ENCODE data around the gene RYR2. TPM values are rescaled to one million over a fixed set of nuclear protein-coding genes. Genes with fewer than 3 reads are reported as not detected.

The RYR2 gene
- total and polyA plus RNA-seq, 9 of the 15 experiments (the other 6 are each of a cell fraction or from before 2014, with no cell fraction given): 0.03 to 0.42 (median 0.14) TPM

DNA sequence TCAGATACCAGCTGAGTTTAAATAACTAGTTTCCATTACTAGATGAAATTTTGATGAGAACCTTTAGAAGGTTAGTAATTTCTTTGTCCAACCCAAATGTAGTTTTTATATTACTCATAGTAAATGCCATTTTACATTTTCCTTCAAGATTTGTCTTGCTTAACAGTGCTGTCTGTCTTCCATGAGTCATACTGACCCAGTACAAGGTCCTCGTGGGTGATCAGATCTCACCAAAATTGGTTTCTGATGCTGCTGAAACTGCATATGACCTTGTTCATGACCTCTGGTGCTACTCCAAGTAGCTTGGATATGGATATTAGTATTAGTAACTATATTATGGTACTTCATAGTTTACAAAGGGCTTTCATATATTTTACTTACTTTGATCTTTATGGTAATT lies 207.1 kb downstream of the RYR2 start:
- no peak overlapping the region for H2AFZ ChIP-seq (ENCODE audit: low read depth, low read length)
- in situ Hi-C loops (cut with MboI) (no loop called here), intact Hi-C loops (cut with micrococcal nuclease) (no loop called here)
- DNase-seq (ENCODE audit: extremely low read depth in 1 of 4, low spot score in 3 of 4): no peak
- H3K9me3 ChIP-seq (replicated peaks; ENCODE audit: control insufficient read depth, insufficient read depth, low read depth, low read length): no peaks in the 10 kb centered on the region
- no peaks in the 10 kb centered on the region for H3K4me1 ChIP-seq (replicated peaks in 1 of 2; ENCODE audit: control insufficient read depth in 2 of 2, insufficient read depth in 2 of 2, low read length in 2 of 2)
- no peak for TF ChIP-seq ELF1 (tag; IDR thresholded peaks at IDR 0.05)
- no peaks in the 10 kb centered on the region for H4K20me1 ChIP-seq (replicated peaks; ENCODE audit: control insufficient read depth, insufficient read depth, low read length)
- no peak overlapping the region for H3K9ac ChIP-seq (ENCODE audit: insufficient read depth in 1 of 2, low read depth in 2 of 2, low read length in 2 of 2)
- no peak for FAIRE-seq
- BruUV-seq (replicated peaks): no TSS peak
- H3K4me3 ChIP-seq: no peak overlapping the region
- H3K4me2 ChIP-seq (ENCODE audit: insufficient read depth, low read length): no peak overlapping the region
- H3K36me3 ChIP-seq (ENCODE audit: control insufficient read depth, insufficient read depth, low read length): no peaks in the 10 kb centered on the region
- POLR2A ChIA-PET: no interaction called here
- H3K79me2 ChIP-seq (ENCODE audit: control insufficient read depth, insufficient read depth, low read length): no peaks in the 10 kb centered on the region
- 0% methylated on average over 1 of the region's 1 CpG for WGBS (ENCODE audit: insufficient coverage, low coverage, missing lambda C conversion rate)
- no peak for ATAC-seq
- no peaks in the 10 kb centered on the region for H3K9me1 ChIP-seq (ENCODE audit: control insufficient read depth, insufficient read depth, low read length)
- no peak overlapping the region for H3K27ac ChIP-seq (ENCODE audit: extremely low read depth, low read depth, low read length)
- H3K27me3 ChIP-seq (ENCODE audit: control insufficient read depth in 2 of 2, insufficient read depth in 2 of 2, low read length in 2 of 2): no peaks in the 10 kb centered on the region
- CTCF ChIA-PET (ENCODE audit: low intra/inter-chr PET ratio): no interaction called here

DNA sequence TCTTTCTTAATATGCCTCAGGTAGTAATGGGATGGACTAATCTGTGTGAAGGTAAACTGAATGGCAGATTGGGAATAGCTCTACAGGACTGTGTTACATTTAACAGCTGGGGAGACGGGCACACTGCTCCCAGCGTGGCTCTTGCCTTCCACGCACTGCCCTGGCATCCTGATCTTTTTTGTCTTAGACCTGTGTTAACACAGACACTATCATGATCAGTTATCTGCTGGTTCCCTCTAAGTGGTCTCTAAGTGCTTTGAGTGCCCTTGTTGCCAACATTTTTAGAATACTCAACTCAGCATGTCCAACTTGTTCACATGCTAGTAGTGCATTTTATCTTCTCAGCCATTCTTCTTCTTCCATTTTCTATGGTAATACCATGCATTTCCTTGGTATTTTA lies 208.1 kb downstream of the RYR2 start:
- ATAC-seq (no peak), DNase-seq (ENCODE audit: extremely low read depth in 1 of 4, low spot score in 3 of 4) (no peak), FAIRE-seq (no peak)
- BruUV-seq (replicated peaks): no TSS peak
- Histone ChIP-seq H3K4me3 (no peak overlapping the region), H3K4me2 (ENCODE audit: insufficient read depth, low read length) (no peak overlapping the region), H3K9me1 (ENCODE audit: control insufficient read depth, insufficient read depth, low read length) (no peaks in the 10 kb centered on the region), H4K20me1 (replicated peaks; ENCODE audit: control insufficient read depth, insufficient read depth, low read length) (no peaks in the 10 kb centered on the region), H3K36me3 (ENCODE audit: control insufficient read depth, insufficient read depth, low read length) (no peaks in the 10 kb centered on the region), H3K79me2 (ENCODE audit: control insufficient read depth, insufficient read depth, low read length) (no peaks in the 10 kb centered on the region), H3K27ac (ENCODE audit: extremely low read depth, low read depth, low read length) (no peak overlapping the region), H3K9ac (ENCODE audit: insufficient read depth in 1 of 2, low read depth in 2 of 2, low read length in 2 of 2) (no peak overlapping the region), H3K9me3 (replicated peaks; ENCODE audit: control insufficient read depth, insufficient read depth, low read depth, low read length) (no peaks in the 10 kb centered on the region), H3K27me3 (ENCODE audit: control insufficient read depth in 2 of 2, insufficient read depth in 2 of 2, low read length in 2 of 2) (no peaks in the 10 kb centered on the region), H3K4me1 (replicated peaks in 1 of 2; ENCODE audit: control insufficient read depth in 2 of 2, insufficient read depth in 2 of 2, low read length in 2 of 2) (no peaks in the 10 kb centered on the region), H2AFZ (ENCODE audit: low read depth, low read length) (no peak overlapping the region)
- ChIA-PET POLR2A (no interaction called here), CTCF (ENCODE audit: low intra/inter-chr PET ratio) (no interaction called here)
- intact Hi-C loops (cut with micrococcal nuclease) (no loop called here), in situ Hi-C loops (cut with MboI) (no loop called here)
- TF ChIP-seq, protein P1, sequence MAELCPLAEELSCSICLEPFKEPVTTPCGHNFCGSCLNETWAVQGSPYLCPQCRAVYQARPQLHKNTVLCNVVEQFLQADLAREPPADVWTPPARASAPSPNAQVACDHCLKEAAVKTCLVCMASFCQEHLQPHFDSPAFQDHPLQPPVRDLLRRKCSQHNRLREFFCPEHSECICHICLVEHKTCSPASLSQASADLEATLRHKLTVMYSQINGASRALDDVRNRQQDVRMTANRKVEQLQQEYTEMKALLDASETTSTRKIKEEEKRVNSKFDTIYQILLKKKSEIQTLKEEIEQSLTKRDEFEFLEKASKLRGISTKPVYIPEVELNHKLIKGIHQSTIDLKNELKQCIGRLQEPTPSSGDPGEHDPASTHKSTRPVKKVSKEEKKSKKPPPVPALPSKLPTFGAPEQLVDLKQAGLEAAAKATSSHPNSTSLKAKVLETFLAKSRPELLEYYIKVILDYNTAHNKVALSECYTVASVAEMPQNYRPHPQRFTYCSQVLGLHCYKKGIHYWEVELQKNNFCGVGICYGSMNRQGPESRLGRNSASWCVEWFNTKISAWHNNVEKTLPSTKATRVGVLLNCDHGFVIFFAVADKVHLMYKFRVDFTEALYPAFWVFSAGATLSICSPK (IDR thresholded peaks at IDR 0.05; ENCODE audit: borderline replicate concordance): no peak
- TF ChIP-seq PHTF2 (CRISPR knock-in tag; IDR thresholded peaks at IDR 0.05): no peak
- TF ChIP-seq FOXK1 (CRISPR knock-in tag; IDR thresholded peaks at IDR 0.05; ENCODE audit: borderline replicate concordance): no peak
- no peak for TF ChIP-seq TOE1 (IDR thresholded peaks at IDR 0.05; ENCODE audit: borderline replicate concordance)
- TF ChIP-seq TOE1 (CRISPR knock-in tag; IDR thresholded peaks at IDR 0.05; ENCODE audit: borderline replicate concordance, low read depth): no peak
- TF ChIP-seq ZBTB7A (IDR thresholded peaks at IDR 0.05; ENCODE audit: borderline replicate concordance, control insufficient read depth, low read depth, low read length): no peak
- TF ChIP-seq PML (IDR thresholded peaks at IDR 0.05; ENCODE audit: low read length): no peak
- TF ChIP-seq, protein P2, sequence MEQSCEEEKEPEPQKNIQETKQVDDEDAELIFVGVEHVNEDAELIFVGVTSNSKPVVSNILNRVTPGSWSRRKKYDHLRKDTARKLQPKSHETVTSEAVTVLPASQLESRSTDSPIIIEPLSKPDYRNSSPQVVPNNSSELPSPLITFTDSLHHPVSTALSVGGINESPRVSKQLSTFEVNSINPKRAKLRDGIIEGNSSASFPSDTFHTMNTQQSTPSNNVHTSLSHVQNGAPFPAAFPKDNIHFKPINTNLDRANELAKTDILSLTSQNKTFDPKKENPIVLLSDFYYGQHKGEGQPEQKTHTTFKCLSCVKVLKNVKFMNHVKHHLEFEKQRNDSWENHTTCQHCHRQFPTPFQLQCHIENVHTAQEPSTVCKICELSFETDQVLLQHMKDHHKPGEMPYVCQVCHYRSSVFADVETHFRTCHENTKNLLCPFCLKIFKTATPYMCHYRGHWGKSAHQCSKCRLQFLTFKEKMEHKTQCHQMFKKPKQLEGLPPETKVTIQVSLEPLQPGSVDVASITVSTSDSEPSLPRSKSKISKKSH (CRISPR knock-in tag; IDR thresholded peaks at IDR 0.05): no peak
- 0% methylated on average over 3 of the region's 3 CpGs for WGBS (ENCODE audit: insufficient coverage, low coverage, missing lambda C conversion rate)
